Stimulated activated CD4-positive, alpha-beta T cell treated with anti-CD3 and anti-CD28 coated beads, Interleukin-4, amount 100 ng/mL, for 1 hour (primary cell): ENCODE data around the gene SLC16A9.

ENCODE experiments used
- DNase-seq: peaks from one replicate; pipeline ENCODE4 v3.0.0-alpha.2; 2020

Gene SLC16A9

GRCh38 chr10:59718257-59718656, 8.6 kb upstream of the SLC16A9 start:
- no peak for DNase-seq

GRCh38 chr10:59713196-59713821, 3.7 kb upstream of the SLC16A9 start:
- no peak for DNase-seq

- DNase-seq: no peak
These were observed 2.3 kb upstream of the SLC16A9 start for GRCh38 chr10:59711871-59712494.

GRCh38 chr10:59708816-59709394, 745 bp downstream of the SLC16A9 start:
- no peak for DNase-seq

- DNase-seq: no peak
These were observed 2.5 kb downstream of the SLC16A9 start for GRCh38 chr10:59706851-59707797.

- DNase-seq: no peak
These were observed 3.7 kb downstream of the SLC16A9 start for GRCh38 chr10:59705931-59706330.

- no peak for DNase-seq
These were observed 5.0 kb downstream of the SLC16A9 start for GRCh38 chr10:59704630-59705029.

- DNase-seq: no peak
These were observed 7.3 kb downstream of the SLC16A9 start for GRCh38 chr10:59702347-59702746.

- no peak for DNase-seq
These were observed 8.9 kb downstream of the SLC16A9 start for GRCh38 chr10:59700709-59701108.

GRCh38 chr10:59698326-59698725, 11.3 kb downstream of the SLC16A9 start:
- DNase-seq: no peak

GRCh38 chr10:59695637-59696036, 14.0 kb downstream of the SLC16A9 start:
- DNase-seq: no peak

GRCh38 chr10:59694936-59695335, 14.7 kb downstream of the SLC16A9 start:
- DNase-seq: no peak

- no peak for DNase-seq
These were observed 17.5 kb downstream of the SLC16A9 start for GRCh38 chr10:59692113-59692512.

- DNase-seq: no peak
These were observed 20.7 kb downstream of the SLC16A9 start for GRCh38 chr10:59688921-59689351.

- no peak for DNase-seq
These were observed 22.0 kb downstream of the SLC16A9 start for GRCh38 chr10:59687657-59688056.

GRCh38 chr10:59684006-59684405, 25.6 kb downstream of the SLC16A9 start:
- no peak for DNase-seq

- DNase-seq: no peak
These were observed 26.4 kb downstream of the SLC16A9 start for GRCh38 chr10:59682986-59683937.

GRCh38 chr10:59680199-59680598, 29.5 kb downstream of the SLC16A9 start:
- no peak for DNase-seq

GRCh38 chr10:59678884-59679301, 30.8 kb downstream of the SLC16A9 start:
- no peak for DNase-seq

GRCh38 chr10:59677253-59677831, 32.3 kb downstream of the SLC16A9 start:
- no peak for DNase-seq

GRCh38 chr10:59675812-59676211, 33.8 kb downstream of the SLC16A9 start:
- DNase-seq: no peak
